Loucy (cell line): ENCODE measurements around the gene IGSF23.
"Not testable (repeated sequence)": the region's sequence is repeated elsewhere in the genome, so short reads cannot be mapped to it uniquely, and the experiment has no call there.

Source experiments
- H2AFZ ChIP-seq: fragments of 200-600 bp; sonication (generic); 2 replicates; pipeline ENCODE4 v1.6.0; 2016; ENCODE audit warnings: antibody characterized with exemption, mild to moderate bottlenecking, low read length, moderate library complexity
- H3F3A ChIP-seq: fragments of 200-600 bp; 2 replicates; pipeline ENCODE4 v1.6.0; 2016; ENCODE audit warnings: antibody characterized with exemption, low read depth, mild to moderate bottlenecking
- H3K27me3 ChIP-seq: fragments of 200-600 bp; sonication (generic); 2 replicates; pipeline ENCODE4 v1.6.1; 2014; ENCODE audit warnings: low read length, mild to moderate bottlenecking; ENCODE audit not compliant: insufficient read depth, poor library complexity, severe bottlenecking
- H3K36me3 ChIP-seq: fragments of 200-600 bp; sonication (generic); 2 replicates; pipeline ENCODE4 v1.6.1; 2016; ENCODE audit warnings: low read length; ENCODE audit not compliant: insufficient read depth
- H3K4me1 ChIP-seq: fragments of 200-600 bp; sonication (generic); 2 replicates; pipeline ENCODE4 v1.5.1; 2014; ENCODE audit warnings: low read length, mild to moderate bottlenecking; ENCODE audit not compliant: insufficient read depth, poor library complexity, severe bottlenecking
- H3K4me2 ChIP-seq: fragments of 200-600 bp; sonication (generic); 2 replicates; pipeline ENCODE4 v1.6.0; 2014; ENCODE audit warnings: antibody characterized with exemption, low read length, low read depth, mild to moderate bottlenecking; ENCODE audit not compliant: poor library complexity, severe bottlenecking
- H3K4me3 ChIP-seq: fragments of 200-600 bp; sonication (generic); 2 replicates; pipeline ENCODE4 v1.5.1; 2014; ENCODE audit warnings: low read length, mild to moderate bottlenecking, mixed read lengths; ENCODE audit not compliant: poor library complexity, severe bottlenecking
- H3K79me2 ChIP-seq: fragments of 200-600 bp; sonication (generic); 2 replicates; pipeline ENCODE4 v1.6.1; 2014; ENCODE audit warnings: low read length; ENCODE audit not compliant: insufficient read depth
- H3K9ac ChIP-seq: fragments of 200-600 bp; sonication (generic); 2 replicates; pipeline ENCODE4 v1.6.0; 2014; ENCODE audit warnings: mild to moderate bottlenecking, low read depth, low read length, moderate library complexity; ENCODE audit not compliant: poor library complexity, severe bottlenecking
- H3K9me2 ChIP-seq: fragments of 200-600 bp; sonication (generic); replicated peaks from 2 replicates; pipeline ENCODE4 v1.6.1; 2016; ENCODE audit warnings: low read depth, low read length, mixed read lengths
- H3K9me3 ChIP-seq: fragments of 200-600 bp; sonication (generic); 2 replicates; pipeline ENCODE4 v1.6.1; 2014; ENCODE audit warnings: mild to moderate bottlenecking, antibody characterized with exemption, low read length, low read depth; ENCODE audit not compliant: insufficient read depth
- H4K20me1 ChIP-seq: fragments of 200-600 bp; sonication (generic); 2 replicates; pipeline ENCODE4 v1.6.0; 2014; ENCODE audit warnings: antibody characterized with exemption, low read length, mild to moderate bottlenecking; ENCODE audit not compliant: insufficient read depth, poor library complexity, severe bottlenecking
- CTCF ChIP-seq: fragments of 200-600 bp; sonication (generic); conservative IDR thresholded peaks from 2 replicates; pipeline ENCODE4 v1.5.1; 2014; ENCODE audit warnings: mild to moderate bottlenecking, antibody characterized with exemption, low read length
- EZH2phosphoT487 ChIP-seq: fragments of 200-600 bp; IDR thresholded peaks from 2 replicates; pipeline ENCODE4 v1.6.1; 2018; ENCODE audit warnings: antibody characterized with exemption, mild to moderate bottlenecking, moderate library complexity, borderline replicate concordance

IGSF23 gene

DNA sequence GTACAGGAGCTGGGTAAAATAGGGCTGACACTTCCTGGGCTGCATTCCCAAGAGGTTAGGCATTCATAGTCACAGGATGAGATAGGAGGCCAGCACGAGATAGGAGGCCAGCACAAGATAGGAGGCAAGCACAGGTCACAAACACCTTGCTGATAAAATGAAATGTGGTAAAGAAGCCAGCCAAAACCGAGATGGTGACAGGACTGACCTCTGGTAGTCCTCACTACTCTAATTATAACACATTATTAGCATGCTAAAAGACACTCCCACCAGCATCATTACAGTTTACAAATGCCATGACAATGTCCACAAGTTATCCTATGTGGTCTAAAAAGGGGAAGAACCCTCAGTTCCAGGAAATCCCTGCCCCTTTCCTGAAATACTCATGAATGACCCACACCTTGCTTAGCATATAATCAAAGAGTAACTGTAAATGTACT is 20.9 kb upstream of the IGSF23 start:
- H3K9me3 ChIP-seq = peaks cover 2% of the 10 kb centered on the region; the same call in 1 of the 2 replicates
- H3K4me2 ChIP-seq = no peak overlapping the region
- TF ChIP-seq CTCF (no peak), EZH2phosphoT487 (no peak)
- H3K4me3 ChIP-seq = no peak overlapping the region
- H3F3A ChIP-seq = no peaks in the 10 kb centered on the region
- H3K9me2 ChIP-seq = no peaks in the 10 kb centered on the region
- H3K79me2 ChIP-seq = no peaks in the 10 kb centered on the region
- no peak overlapping the region for H2AFZ ChIP-seq
- H3K36me3 ChIP-seq = no peaks in the 10 kb centered on the region
- no peaks in the 10 kb centered on the region for H4K20me1 ChIP-seq
- H3K27me3 ChIP-seq = no peaks in the 10 kb centered on the region
- H3K4me1 ChIP-seq = no peaks in the 10 kb centered on the region
- no peak overlapping the region for H3K9ac ChIP-seq

GRCh38 chr19:44593294-44593693 is 20.1 kb upstream of the IGSF23 start:
- H2AFZ ChIP-seq = no peak overlapping the region
- H3K9me3 ChIP-seq = peaks cover 2% of the 10 kb centered on the region; the same call in 1 of the 2 replicates
- no peaks in the 10 kb centered on the region for H3K36me3 ChIP-seq
- TF ChIP-seq CTCF = no peak
- TF ChIP-seq EZH2phosphoT487 = no peak
- no peaks in the 10 kb centered on the region for H3K79me2 ChIP-seq
- no peak overlapping the region for H3K9ac ChIP-seq
- no peaks in the 10 kb centered on the region for H3K4me1 ChIP-seq
- no peaks in the 10 kb centered on the region for H3F3A ChIP-seq
- no peaks in the 10 kb centered on the region for H3K27me3 ChIP-seq
- no peak overlapping the region for H3K4me2 ChIP-seq
- H4K20me1 ChIP-seq = no peaks in the 10 kb centered on the region
- H3K4me3 ChIP-seq = no peak overlapping the region
- no peaks in the 10 kb centered on the region for H3K9me2 ChIP-seq

GRCh38 chr19:44593866-44594266 is 19.5 kb upstream of the IGSF23 start:
- not testable (repeated sequence) for H4K20me1 ChIP-seq, H3K79me2 ChIP-seq, H3K27me3 ChIP-seq, H3K9me2 ChIP-seq, H2AFZ ChIP-seq, H3F3A ChIP-seq, H3K4me3 ChIP-seq, H3K4me1 ChIP-seq, H3K9me3 ChIP-seq, H3K36me3 ChIP-seq, H3K9ac ChIP-seq, H3K4me2 ChIP-seq

DNA sequence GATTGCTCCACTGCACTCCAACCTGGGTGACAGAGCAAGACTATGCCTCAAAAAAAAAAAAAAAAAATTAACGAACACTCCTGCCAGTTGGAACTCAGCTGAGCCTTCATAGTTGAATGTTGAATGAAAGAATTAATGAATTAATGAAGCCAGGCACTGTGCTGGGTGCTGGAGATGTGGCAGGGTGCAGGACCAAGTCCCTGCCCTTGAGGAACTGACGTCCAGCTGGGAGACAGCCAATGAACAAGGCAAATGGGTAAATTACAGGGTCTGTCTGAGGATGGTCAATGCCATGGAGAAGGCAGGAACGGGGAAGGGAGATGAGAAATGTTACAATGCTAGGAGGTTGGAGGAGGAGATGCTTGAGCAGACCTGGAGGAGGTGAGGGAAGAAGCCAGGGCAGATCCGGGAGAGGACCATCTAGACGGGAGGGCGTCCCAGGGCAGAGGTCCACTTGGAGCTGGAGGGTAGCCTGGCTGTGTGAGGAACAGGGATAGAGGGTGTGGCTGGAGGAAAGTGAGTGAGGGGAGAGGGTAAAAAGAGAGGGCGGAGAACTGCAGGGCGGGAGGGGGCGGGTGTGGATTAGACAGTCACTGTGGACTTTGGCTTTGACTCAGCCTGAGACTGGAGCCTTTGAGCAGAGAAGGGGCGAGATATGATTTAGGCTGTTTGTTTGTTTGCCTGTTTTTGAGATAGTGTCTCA is 16.8 kb upstream of the IGSF23 start:
- TF ChIP-seq CTCF = no peak
- no peak for TF ChIP-seq EZH2phosphoT487

More for the DNA sequence above, 16.8 kb upstream of the IGSF23 start:
- Histone ChIP-seq H3K9ac (no peak overlapping the region), H3K4me2 (no peak overlapping the region), H3F3A (no peaks in the 10 kb centered on the region), H3K36me3 (no peaks in the 10 kb centered on the region), H3K4me1 (no peaks in the 10 kb centered on the region), H2AFZ (no peak overlapping the region), H3K4me3 (no peak overlapping the region), H3K27me3 (no peaks in the 10 kb centered on the region), H4K20me1 (no peaks in the 10 kb centered on the region), H3K79me2 (no peaks in the 10 kb centered on the region), H3K9me3 (peaks cover 2% of the 10 kb centered on the region; the same call in 1 of the 2 replicates), H3K9me2 (no peaks in the 10 kb centered on the region)
